H1 (cell line): ENCODE data around the gene PTPMT1. TPM values are rescaled to one million over a fixed set of nuclear protein-coding genes. Genes with fewer than 3 reads are reported as not detected.

Experiments used
- CTCF ChIA-PET: fragments of 300-600 bp; sonication (Branson Sonifier 250); formaldehyde crosslinking; loops from one replicate; lab custom pipeline; 2021; ENCODE audit not compliant: partially characterized antibody; lab: Charles Lee
- POLR2A ChIA-PET: fragments of 300-600 bp; sonication (Branson Sonifier 250); formaldehyde crosslinking; loops from one replicate; lab custom pipeline; 2021; ENCODE audit warnings: inconsistent platforms; ENCODE audit not compliant: partially characterized antibody; lab: Charles Lee
- DNase-seq, 2 experiments: peaks; one replicate each; pipeline versions ENCODE4 v3.0.0 to v3.0.0-alpha.2; 2010 to 2022; ENCODE audit warnings: low spot score in 2 of 2, low read depth in 1 of 2, mixed read lengths in 1 of 2
- FAIRE-seq: peaks from 2 replicates; lab custom pipeline; 2011; peaks lifted over from hg19 to GRCh38; lab: Jason Lieb, UNC
- H2AFZ ChIP-seq: 2 replicates; pipeline ENCODE4 v1.8.1; 2012; ENCODE audit warnings: low read length, inconsistent platforms
- H2AK5ac ChIP-seq: 2 replicates; pipeline ENCODE4 v1.6.1; 2013; ENCODE audit warnings: low read depth, low read length
- H2BK120ac ChIP-seq: replicated peaks from 2 replicates; pipeline ENCODE3; 2013; ENCODE audit warnings: low read depth, low read length, inconsistent platforms
- H2BK12ac ChIP-seq: 2 replicates; pipeline ENCODE4 v1.6.1; 2013; ENCODE audit warnings: low read depth, low read length
- H2BK15ac ChIP-seq: 2 replicates; pipeline ENCODE4 v1.6.1; 2013; ENCODE audit warnings: low read length
- H2BK20ac ChIP-seq: 2 replicates; pipeline ENCODE4 v1.6.1; 2013; ENCODE audit warnings: low read length
- H2BK5ac ChIP-seq: 2 replicates; pipeline ENCODE4 v1.6.1; 2013; ENCODE audit warnings: low read depth, low read length
- H3K14ac ChIP-seq: 2 replicates; pipeline ENCODE4 v1.6.1; 2013; ENCODE audit warnings: inconsistent platforms; ENCODE audit not compliant: insufficient read length
- H3K18ac ChIP-seq: 2 replicates; pipeline ENCODE4 v1.6.1; 2013; ENCODE audit warnings: low read length; ENCODE audit errors: extremely low read depth
- H3K23ac ChIP-seq: 2 replicates; pipeline ENCODE4 v1.6.1; 2013; ENCODE audit warnings: inconsistent platforms; ENCODE audit not compliant: insufficient read length
- H3K23me2 ChIP-seq: 2 replicates; pipeline ENCODE4 v1.6.1; 2013; ENCODE audit warnings: low read depth, low read length
- H3K27ac ChIP-seq: 2 replicates; pipeline ENCODE4 v1.6.1; 2011; ENCODE audit warnings: low read depth, low read length, inconsistent platforms
- H3K27me3 ChIP-seq, 4 experiments: replicated peaks in 1 of 4; 1 replicate in 1 of 4; 2 replicates in 3 of 4; pipeline versions ENCODE4 v1.6.1 to v1.8.1; 2011 to 2013; ENCODE audit warnings: low read length in 3 of 4, mild to moderate bottlenecking in 3 of 4, inconsistent platforms in 2 of 4, mixed read lengths in 2 of 4, moderate library complexity in 1 of 4; ENCODE audit not compliant: control insufficient read depth in 3 of 4, insufficient read depth in 3 of 4; ENCODE audit errors: extremely low read depth in 1 of 4
- H3K36me3 ChIP-seq, 4 experiments: 2 replicates each; pipeline versions ENCODE4 v1.6.1 to v1.8.1; 2011 to 2013; ENCODE audit warnings: mild to moderate bottlenecking in 4 of 4, low read length in 3 of 4, moderate library complexity in 2 of 4, control low read depth in 1 of 4, inconsistent platforms in 1 of 4; ENCODE audit not compliant: insufficient read depth in 4 of 4, control insufficient read depth in 2 of 4
- H3K4ac ChIP-seq: replicated peaks from 2 replicates; pipeline ENCODE3; 2013; ENCODE audit warnings: low read length, low read depth, mixed read lengths, inconsistent platforms; ENCODE audit not compliant: insufficient read length
- H3K4me1 ChIP-seq, 4 experiments: replicated peaks in 1 of 4; 1 replicate in 1 of 4; 2 replicates in 3 of 4; pipeline versions ENCODE4 v1.6.1 to v1.8.1; 2011 to 2013; ENCODE audit warnings: low read length in 3 of 4, inconsistent platforms in 2 of 4, mixed read lengths in 1 of 4; ENCODE audit not compliant: insufficient read depth in 4 of 4, control insufficient read depth in 3 of 4
- H3K4me2 ChIP-seq, 2 experiments: 2 replicates each; pipeline versions ENCODE4 v1.6.1 to v1.8.1; 2011 to 2013; ENCODE audit warnings: low read depth in 2 of 2, low read length in 2 of 2, control low read depth in 1 of 2, inconsistent platforms in 1 of 2, mild to moderate bottlenecking in 1 of 2; ENCODE audit not compliant: insufficient read depth in 1 of 2
- H3K4me3 ChIP-seq, 4 experiments: fragments of 200-600, 300-600 bp in 1 of 4; sonication (generic), shearing (Covaris generic), sonication (Bioruptor Twin) in 1 of 4; 2 replicates each; pipeline versions ENCODE4 v1.5.1 to v1.8.1; 2011 to 2016; ENCODE audit warnings: low read length in 4 of 4, low read depth in 3 of 4, control low read depth in 2 of 4, inconsistent platforms in 2 of 4, mild to moderate bottlenecking in 2 of 4, mixed read lengths in 1 of 4, moderate library complexity in 1 of 4; ENCODE audit not compliant: insufficient read depth in 2 of 4; ENCODE audit errors: extremely low read depth in 1 of 4
- H3K56ac ChIP-seq: replicated peaks from 2 replicates; pipeline ENCODE3; 2013; ENCODE audit warnings: low read depth, mild to moderate bottlenecking, mixed read lengths, low read length, inconsistent platforms; ENCODE audit not compliant: insufficient read length
- H3K79me1 ChIP-seq: 2 replicates; pipeline ENCODE4 v1.6.1; 2013; ENCODE audit warnings: low read depth, low read length, control low read depth
- H3K79me2 ChIP-seq, 2 experiments: 2 replicates each; pipeline versions ENCODE4 v1.6.1 to v1.8.1; 2012 to 2013; ENCODE audit warnings: low read length in 2 of 2, mild to moderate bottlenecking in 2 of 2, inconsistent platforms in 1 of 2; ENCODE audit not compliant: insufficient read depth in 2 of 2, control insufficient read depth in 1 of 2
- H3K9ac ChIP-seq, 4 experiments: replicated peaks in 1 of 4; 1 replicate in 1 of 4; 2 replicates in 3 of 4; pipeline versions ENCODE4 v1.6.1 to v1.8.1; 2011 to 2013; ENCODE audit warnings: low read depth in 3 of 4, low read length in 3 of 4, control low read depth in 2 of 4, mild to moderate bottlenecking in 2 of 4, moderate library complexity in 2 of 4, inconsistent platforms in 1 of 4; ENCODE audit errors: extremely low read depth in 1 of 4
- H3K9me3 ChIP-seq, 2 experiments: 2 replicates each; pipeline versions ENCODE4 v1.6.1 to v1.8.1; 2012 to 2013; ENCODE audit warnings: mild to moderate bottlenecking in 2 of 2, moderate library complexity in 2 of 2, control low read depth in 1 of 2, inconsistent platforms in 1 of 2, low read depth in 1 of 2, low read length in 1 of 2, mixed read lengths in 1 of 2; ENCODE audit not compliant: insufficient read depth in 2 of 2
- H4K20me1 ChIP-seq, 2 experiments: replicated peaks in 1 of 2; 2 replicates each; pipeline versions ENCODE3 to v1.8.1; 2011 to 2013; ENCODE audit warnings: inconsistent platforms in 2 of 2, low read length in 2 of 2, mild to moderate bottlenecking in 1 of 2; ENCODE audit not compliant: insufficient read depth in 2 of 2, control insufficient read depth in 1 of 2
- H4K5ac ChIP-seq: 2 replicates; pipeline ENCODE4 v1.6.1; 2013; ENCODE audit warnings: low read length, low read depth, mixed read lengths, inconsistent platforms; ENCODE audit not compliant: insufficient read length
- H4K8ac ChIP-seq: 2 replicates; pipeline ENCODE4 v1.8.0; 2013; ENCODE audit warnings: mild to moderate bottlenecking, moderate library complexity, low read length, inconsistent platforms; ENCODE audit not compliant: insufficient read depth; ENCODE audit errors: extremely low read depth
- H4K91ac ChIP-seq: replicated peaks from 2 replicates; pipeline ENCODE3; 2013; ENCODE audit warnings: low read length, mixed read lengths, inconsistent platforms; ENCODE audit not compliant: insufficient read length
- CHD2 ChIP-seq: IDR thresholded peaks from 2 replicates; pipeline ENCODE4 v1.6.1; 2012; ENCODE audit warnings: low read length, improper control_type of control experiment
- EGR1 ChIP-seq: IDR thresholded peaks from 2 replicates; pipeline ENCODE4 v1.6.1; 2011; ENCODE audit warnings: low read depth, low read length, borderline replicate concordance
- HDAC2 ChIP-seq, 2 experiments: fragments of 300-600 bp in 1 of 2; sonication (generic) in 1 of 2; IDR thresholded peaks; 2 replicates each; pipeline ENCODE4 v1.6.1; 2011 to 2012; ENCODE audit warnings: low read depth in 2 of 2, low read length in 2 of 2, mild to moderate bottlenecking in 2 of 2, moderate library complexity in 2 of 2, borderline replicate concordance in 1 of 2, inconsistent platforms in 1 of 2
- KDM4A ChIP-seq: IDR thresholded peaks from one replicate; pipeline ENCODE4 v1.7.1; 2012; ENCODE audit warnings: low read depth, mild to moderate bottlenecking, moderate library complexity, low read length, inconsistent platforms; ENCODE audit not compliant: severe bottlenecking
- POU5F1 ChIP-seq: IDR thresholded peaks from 2 replicates; pipeline ENCODE4 v1.6.1; 2011; ENCODE audit warnings: low read depth, mild to moderate bottlenecking, low read length, moderate library complexity
- RFX5 ChIP-seq: IDR thresholded peaks from 2 replicates; pipeline ENCODE4 v1.6.1; 2011; ENCODE audit warnings: low read depth, low read length, improper control_type of control experiment, borderline replicate concordance
- SIN3A ChIP-seq, 2 experiments: IDR thresholded peaks in 1 of 2; conservative IDR thresholded peaks in 1 of 2; 2 replicates each; pipeline ENCODE4 v1.6.1; 2011 to 2012; ENCODE audit warnings: low read length in 2 of 2, improper control_type of control experiment in 1 of 2, low read depth in 1 of 2, mild to moderate bottlenecking in 1 of 2
- WGBS, 2 experiments: shearing (Covaris generic) in 1 of 2; methylation state at CpG; one replicate each; pipeline versions ENCODE4 v1.1.6 to v1.1.7; 2013 to 2015; ENCODE audit warnings: low lambda C conversion rate in 2 of 2, mixed read lengths in 2 of 2, inconsistent platforms in 1 of 2, low coverage in 1 of 2, missing lambda C conversion rate in 1 of 2; ENCODE audit not compliant: insufficient replicate concordance in 2 of 2, insufficient coverage in 1 of 2, insufficient read length in 1 of 2; ENCODE audit errors: extremely low coverage in 1 of 2, missing lambda C conversion rate in 1 of 2; 5-methylcytosine and 5-hydroxymethylcytosine counted together
- polyA plus RNA-seq, 7 experiments: library from polyadenylated mRNA; depleted of rRNA in 3 of 7; stranded (reverse) in 5 of 7; unstranded in 2 of 7; fragments of >200 nt in 5 of 7; fragments of 200-250 nt in 2 of 7; gene quantifications; 1 replicate in 5 of 7; 2 replicates in 1 of 7; 4 replicates in 1 of 7; pipeline versions ENCODE4 v1.2.1 to v1.2.3, GENCODE V29; 2011 to 2013; ENCODE audit warnings: missing spikeins in 2 of 7, mixed read lengths in 2 of 7
- total RNA-seq: library from RNA; stranded (reverse); fragmentation: NEBNext Ultra II Directional; extraction: Animal tissue kit (Norgen Biotek cat#: 25700); gene quantifications from 2 replicates; pipeline ENCODE4 v1.2.1, GENCODE V29; 2021
- TF ChIP-seq, protein P1 (sequence below): IDR thresholded peaks from 2 replicates; pipeline ENCODE4 v1.6.1; 2011; ENCODE audit warnings: low read length, improper control_type of control experiment
- TF ChIP-seq, protein P2 (sequence below), 3 experiments: IDR thresholded peaks; 1 replicate in 2 of 3; 2 replicates in 1 of 3; pipeline versions ENCODE4 v1.5.1 to v1.6.1; 2011; ENCODE audit warnings: low read length in 3 of 3, mild to moderate bottlenecking in 3 of 3, inconsistent platforms in 2 of 3, low read depth in 1 of 3, moderate library complexity in 1 of 3; ENCODE audit not compliant: insufficient read depth in 1 of 3; ENCODE audit errors: control extremely low read depth in 1 of 3

PTPMT1 gene
- total and polyA plus RNA-seq, 2 of the 8 experiments (the other 6 are each of a cell fraction or from before 2014, with no cell fraction given): 44.8 to 105 TPM

DNA sequence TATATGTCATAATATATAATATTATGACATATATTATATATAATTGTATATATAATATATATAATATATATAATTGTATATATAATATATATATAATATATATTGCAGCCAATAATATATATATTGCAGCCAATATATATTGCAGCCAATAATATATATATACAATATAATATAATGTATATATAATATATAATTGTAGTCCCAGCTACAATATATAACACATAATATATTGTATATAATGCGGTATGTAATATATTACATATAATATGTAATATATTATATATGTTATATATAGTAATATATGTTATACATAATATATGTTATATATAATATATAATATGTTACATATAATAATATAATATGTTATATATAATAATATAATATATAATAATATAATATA, 6.7 kb upstream of the PTPMT1 start:
- H4K91ac ChIP-seq: no peak overlapping the region

More for the DNA sequence above, 6.7 kb upstream of the PTPMT1 start:
- WGBS, 2 experiments: 96% methylated on average over 1 of the region's 1 CpG; no CpG with 5 or more reads in 1 of the 2 experiments
- Histone ChIP-seq H3K4me3 (no peak overlapping the region), H2BK15ac (no peak overlapping the region), H3K4me1 (peaks cover 0 to 2% (median 0%) of the 10 kb centered on the region in 4 experiments; a peak in 1 of 7 replicates), H4K5ac (no peak overlapping the region), H2AK5ac (no peak overlapping the region), H3K4ac (no peak overlapping the region), H2BK5ac (no peak overlapping the region), H3K9ac (no peak overlapping the region), H4K20me1 (no peaks in the 10 kb centered on the region), H4K8ac (no peak overlapping the region), H3K23ac (no peak overlapping the region), H3K27me3 (no peaks in the 10 kb centered on the region), H3K27ac (no peak overlapping the region), H2AFZ (no peak overlapping the region), H3K56ac (no peak overlapping the region), H3K18ac (no peak overlapping the region), H3K79me2 (no peaks in the 10 kb centered on the region), H3K79me1 (no peaks in the 10 kb centered on the region)
- ChIA-PET CTCF (no interaction called here), POLR2A (interaction anchor here (1.1 kb wide), 1 partner anchor 88 kb away, joined by 3 read pairs; no protein-coding TSS in a partner anchor)
- no peak for FAIRE-seq
- TF ChIP-seq, protein P1, sequence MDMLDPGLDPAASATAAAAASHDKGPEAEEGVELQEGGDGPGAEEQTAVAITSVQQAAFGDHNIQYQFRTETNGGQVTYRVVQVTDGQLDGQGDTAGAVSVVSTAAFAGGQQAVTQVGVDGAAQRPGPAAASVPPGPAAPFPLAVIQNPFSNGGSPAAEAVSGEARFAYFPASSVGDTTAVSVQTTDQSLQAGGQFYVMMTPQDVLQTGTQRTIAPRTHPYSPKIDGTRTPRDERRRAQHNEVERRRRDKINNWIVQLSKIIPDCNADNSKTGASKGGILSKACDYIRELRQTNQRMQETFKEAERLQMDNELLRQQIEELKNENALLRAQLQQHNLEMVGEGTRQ: no peak
- TF ChIP-seq KDM4A: no peak
- TF ChIP-seq EGR1: no peak
- no peak for TF ChIP-seq RFX5
- TF ChIP-seq CHD2: no peak
- no peak for TF ChIP-seq HDAC2 (IDR thresholded peaks at IDR 0.05; ENCODE audit: borderline replicate concordance in 1 of 2, low read depth in 2 of 2, low read length in 2 of 2)
- TF ChIP-seq SIN3A (conservative IDR thresholded peaks at IDR 0.05 in 1 of 2, IDR thresholded peaks at IDR 0.05 in 1 of 2; ENCODE audit: low read depth in 1 of 2, low read length in 2 of 2): no peak
- TF ChIP-seq POU5F1: no peak
- TF ChIP-seq, protein P2, sequence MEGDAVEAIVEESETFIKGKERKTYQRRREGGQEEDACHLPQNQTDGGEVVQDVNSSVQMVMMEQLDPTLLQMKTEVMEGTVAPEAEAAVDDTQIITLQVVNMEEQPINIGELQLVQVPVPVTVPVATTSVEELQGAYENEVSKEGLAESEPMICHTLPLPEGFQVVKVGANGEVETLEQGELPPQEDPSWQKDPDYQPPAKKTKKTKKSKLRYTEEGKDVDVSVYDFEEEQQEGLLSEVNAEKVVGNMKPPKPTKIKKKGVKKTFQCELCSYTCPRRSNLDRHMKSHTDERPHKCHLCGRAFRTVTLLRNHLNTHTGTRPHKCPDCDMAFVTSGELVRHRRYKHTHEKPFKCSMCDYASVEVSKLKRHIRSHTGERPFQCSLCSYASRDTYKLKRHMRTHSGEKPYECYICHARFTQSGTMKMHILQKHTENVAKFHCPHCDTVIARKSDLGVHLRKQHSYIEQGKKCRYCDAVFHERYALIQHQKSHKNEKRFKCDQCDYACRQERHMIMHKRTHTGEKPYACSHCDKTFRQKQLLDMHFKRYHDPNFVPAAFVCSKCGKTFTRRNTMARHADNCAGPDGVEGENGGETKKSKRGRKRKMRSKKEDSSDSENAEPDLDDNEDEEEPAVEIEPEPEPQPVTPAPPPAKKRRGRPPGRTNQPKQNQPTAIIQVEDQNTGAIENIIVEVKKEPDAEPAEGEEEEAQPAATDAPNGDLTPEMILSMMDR (IDR thresholded peaks at IDR 0.05; ENCODE audit: control extremely low read depth in 1 of 3, insufficient read depth in 1 of 3, low read depth in 1 of 3, low read length in 3 of 3): no peak
- TF ChIP-seq, all 59 proteins: peak for 0
- Histone ChIP-seq H3K9me3 (no peaks in the 10 kb centered on the region), H3K14ac (no peak overlapping the region), H3K36me3 (no peaks in the 10 kb centered on the region), H2BK12ac (no peak overlapping the region), H2BK20ac (no peak overlapping the region), H3K23me2 (no peaks in the 10 kb centered on the region), H2BK120ac (no peak overlapping the region), H3K4me2 (no peak overlapping the region)
- DNase-seq: no peak
